Hematopoietic multipotent progenitor cell treated with erythropoietin and hydrocortisone succinate and interleukin-3 and kit ligand, for 15 days (in vitro differentiated cells): ENCODE data around the gene CNTNAP2.

Source experiments
- DNase-seq: peaks from one replicate; pipeline ENCODE4 v3.0.0-alpha.2; 2015; ENCODE audit warnings: low spot score

Gene CNTNAP2

GRCh38 chr7:146433501-146433900, 316.9 kb downstream of the CNTNAP2 start:
- DNase-seq, result no peak

- no peak for DNase-seq
Measured at GRCh38 chr7:146443102-146443501, 326.5 kb downstream of the CNTNAP2 start.

- DNase-seq, result no peak
Measured at GRCh38 chr7:146449625-146450024, 333.0 kb downstream of the CNTNAP2 start.

- DNase-seq, result no peak
Measured at GRCh38 chr7:146455091-146455655, 338.6 kb downstream of the CNTNAP2 start.

GRCh38 chr7:146479040-146479439, 362.4 kb downstream of the CNTNAP2 start:
- no peak for DNase-seq

GRCh38 chr7:146486519-146486918, 369.9 kb downstream of the CNTNAP2 start:
- no peak for DNase-seq

GRCh38 chr7:146492017-146492416, 375.4 kb downstream of the CNTNAP2 start:
- no peak for DNase-seq

- DNase-seq, result no peak
Measured at GRCh38 chr7:146494952-146495596, 378.5 kb downstream of the CNTNAP2 start.

GRCh38 chr7:146496657-146497056, 380.1 kb downstream of the CNTNAP2 start:
- DNase-seq, result no peak

GRCh38 chr7:146499970-146500369, 383.4 kb downstream of the CNTNAP2 start:
- DNase-seq, result no peak

GRCh38 chr7:146503844-146504243, 387.2 kb downstream of the CNTNAP2 start:
- no peak for DNase-seq

GRCh38 chr7:146510088-146510680, 393.6 kb downstream of the CNTNAP2 start:
- DNase-seq, result no peak

GRCh38 chr7:146514304-146514703, 397.7 kb downstream of the CNTNAP2 start:
- DNase-seq, result no peak

GRCh38 chr7:146528581-146528980, 412.0 kb downstream of the CNTNAP2 start:
- no peak for DNase-seq

- no peak for DNase-seq
Measured at GRCh38 chr7:146539836-146540235, 423.2 kb downstream of the CNTNAP2 start.

- DNase-seq, result no peak
Measured at GRCh38 chr7:146542101-146542500, 425.5 kb downstream of the CNTNAP2 start.

- DNase-seq, result no peak
Measured at GRCh38 chr7:146544748-146545147, 428.1 kb downstream of the CNTNAP2 start.

GRCh38 chr7:146548816-146549215, 432.2 kb downstream of the CNTNAP2 start:
- DNase-seq, result no peak

GRCh38 chr7:146554556-146554955, 438.0 kb downstream of the CNTNAP2 start:
- no peak for DNase-seq

GRCh38 chr7:146557971-146558469, 441.4 kb downstream of the CNTNAP2 start:
- no peak for DNase-seq

GRCh38 chr7:146565872-146566271, 449.3 kb downstream of the CNTNAP2 start:
- no peak for DNase-seq

GRCh38 chr7:146575903-146576302, 459.3 kb downstream of the CNTNAP2 start:
- DNase-seq, result no peak

GRCh38 chr7:146591976-146592375, 475.4 kb downstream of the CNTNAP2 start:
- DNase-seq, result no peak

- DNase-seq, result no peak
Measured at GRCh38 chr7:146606628-146607027, 490.0 kb downstream of the CNTNAP2 start.
